Activated B cell treated with CpG ODN at 0.5 μM for 24 hours (primary cell): ENCODE data around the gene TRIM9. TPM values are rescaled to one million over a fixed set of nuclear protein-coding genes. Genes with fewer than 3 reads are reported as not detected.

Source experiments
- ATAC-seq: fragments of 200-7000 bp; cut with Tn5 transposase; one replicate; pipeline ENCODE4 v1.10.0; 2021; ENCODE audit warnings: low read depth, mild to moderate bottlenecking, moderate library complexity
- CTCF ChIA-PET: fragments of 350-600 bp; sonication (Branson Sonifier 250); formaldehyde crosslinking; loops from one replicate; lab custom pipeline; 2021; ENCODE audit warnings: antibody characterized with exemption; lab: Charles Lee
- POLR2A ChIA-PET: fragments of 350-600 bp; sonication (Branson Sonifier 250); formaldehyde crosslinking; loops from one replicate; lab custom pipeline; 2021; ENCODE audit warnings: antibody characterized with exemption; lab: Charles Lee
- DNase-seq: peaks from one replicate; pipeline ENCODE4 v3.0.0; 2022
- H3K27ac Mint-ChIP-seq: one replicate; pipeline ENCODE4 v1.8.0; 2020; ENCODE audit warnings: mixed read lengths
- H3K27me3 Mint-ChIP-seq: one replicate; pipeline ENCODE4 v1.8.0; 2021; ENCODE audit warnings: mixed read lengths
- H3K36me3 Mint-ChIP-seq: one replicate; pipeline ENCODE4 v1.8.0; 2021; ENCODE audit warnings: low read depth, mixed read lengths
- H3K4me1 Mint-ChIP-seq: one replicate; pipeline ENCODE4 v1.8.0; 2021; ENCODE audit warnings: mixed read lengths
- H3K4me3 Mint-ChIP-seq: one replicate; pipeline ENCODE4 v1.8.0; 2020; ENCODE audit warnings: mild to moderate bottlenecking, mixed read lengths
- H3K9me3 Mint-ChIP-seq: one replicate; pipeline ENCODE4 v1.8.0; 2020; ENCODE audit warnings: mixed read lengths
- CTCF ChIP-seq: fragments of 200-600 bp; IDR thresholded peaks from one replicate; pipeline ENCODE4 v1.8.0; 2022; ENCODE audit warnings: antibody characterized with exemption, mild to moderate bottlenecking
- intact Hi-C: fragments of 100-400 bp; cut with micrococcal nuclease; formaldehyde crosslinking; loops from one replicate; pipeline ENCODE4 v1.15.1; 2024
- total RNA-seq: library from RNA; stranded (reverse); gene quantifications from 2 replicates; pipeline ENCODE4 v1.2.3, GENCODE V29; 2022

Gene TRIM9
- total RNA-seq, 1 donor from 2014 or later: 0.67 TPM

- H3K4me1 Mint-ChIP-seq: peaks cover 27% of the 10 kb centered on the region
- ATAC-seq: no peak
- CTCF ChIA-PET: interaction anchor here (1.6 kb wide), 2 partner anchors 108 to 124 kb away, joined by 5 to 9 read pairs; no protein-coding TSS in a partner anchor
- intact Hi-C loops: loop anchor here (10.0 kb wide), 1 partner anchor 560 kb away; the partner anchor contains the start of gene FRMD6
- H3K27ac Mint-ChIP-seq: no peak overlapping the region
- POLR2A ChIA-PET: interaction anchor here (1.2 to 2.2 kb wide), 3 partner anchors 7 to 146 kb away, joined by 4 to 12 read pairs (median 11); partner anchors contain the start of gene TMX1
- peak; percentile 35 for DNase-seq
- H3K4me3 Mint-ChIP-seq: peak overlapping the region; percentile 91
- peaks cover 3% of the 10 kb centered on the region for H3K36me3 Mint-ChIP-seq
- no peak for TF ChIP-seq CTCF
- H3K27me3 Mint-ChIP-seq: peaks cover 19% of the 10 kb centered on the region
- H3K9me3 Mint-ChIP-seq: no peaks in the 10 kb centered on the region
Observed at GRCh38 chr14:51094282-51094821, 553 bp downstream of the TRIM9 start.

GRCh38 chr14:51093371-51094281, 1.3 kb downstream of the TRIM9 start:
- ATAC-seq: no peak
- intact Hi-C loops: loop anchor here (10.0 kb wide), 1 partner anchor 561 kb away; the partner anchor contains the start of gene FRMD6
- Mint-ChIP-seq H3K4me1 (peaks cover 27% of the 10 kb centered on the region), H3K9me3 (no peaks in the 10 kb centered on the region), H3K4me3 (peak overlapping the region; percentile 91), H3K27ac (no peak overlapping the region), H3K27me3 (peaks cover 15% of the 10 kb centered on the region), H3K36me3 (peaks cover 3% of the 10 kb centered on the region)
- no peak for DNase-seq
- ChIA-PET CTCF (interaction anchor here (1.6 kb wide), 1 partner anchor 125 kb away, joined by 5 read pairs; no protein-coding TSS in a partner anchor), POLR2A (interaction anchor here (2.2 kb wide), 1 partner anchor 110 kb away, joined by 12 read pairs; no protein-coding TSS in a partner anchor)
- no peak for TF ChIP-seq CTCF

GRCh38 chr14:51092965-51093364, 1.9 kb downstream of the TRIM9 start:
- CTCF ChIA-PET: no interaction called here
- Mint-ChIP-seq H3K27me3 (peaks cover 15% of the 10 kb centered on the region), H3K27ac (no peak overlapping the region), H3K9me3 (no peaks in the 10 kb centered on the region), H3K4me3 (peak overlapping the region; percentile 45), H3K36me3 (peaks cover 3% of the 10 kb centered on the region), H3K4me1 (peaks cover 27% of the 10 kb centered on the region)
- intact Hi-C loops: loop anchor here (10.0 kb wide), 1 partner anchor 562 kb away; the partner anchor contains the start of gene FRMD6
- DNase-seq (no peak), ATAC-seq (no peak)
- TF ChIP-seq CTCF: no peak
- POLR2A ChIA-PET: no interaction called here

GRCh38 chr14:51089278-51089677, 5.6 kb downstream of the TRIM9 start:
- CTCF ChIA-PET: no interaction called here
- no peak overlapping the region for H3K27ac Mint-ChIP-seq
- no peak for TF ChIP-seq CTCF
- H3K27me3 Mint-ChIP-seq: peaks cover 12% of the 10 kb centered on the region
- intact Hi-C loops: no loop called here
- H3K4me3 Mint-ChIP-seq: no peak overlapping the region
- peaks cover 13% of the 10 kb centered on the region for H3K4me1 Mint-ChIP-seq
- no peaks in the 10 kb centered on the region for H3K9me3 Mint-ChIP-seq
- POLR2A ChIA-PET: no interaction called here
- ATAC-seq: no peak
- no peaks in the 10 kb centered on the region for H3K36me3 Mint-ChIP-seq
- DNase-seq: no peak

GRCh38 chr14:51087031-51087441, 7.9 kb downstream of the TRIM9 start:
- TF ChIP-seq CTCF: no peak
- ATAC-seq (peak; percentile 18), DNase-seq (no peak)
- intact Hi-C loops: no loop called here
- ChIA-PET CTCF (no interaction called here), POLR2A (interaction anchor here (1.2 kb wide), 1 partner anchor 8 kb away, joined by 4 read pairs; the partner anchor contains the start of gene TRIM9)
- peaks cover 3% of the 10 kb centered on the region for H3K4me1 Mint-ChIP-seq
- no peaks in the 10 kb centered on the region for H3K27me3 Mint-ChIP-seq
- no peak overlapping the region for H3K4me3 Mint-ChIP-seq
- H3K9me3 Mint-ChIP-seq: no peaks in the 10 kb centered on the region
- no peaks in the 10 kb centered on the region for H3K36me3 Mint-ChIP-seq
- no peak overlapping the region for H3K27ac Mint-ChIP-seq
